NCI-H1694 (cell line): Measurements from ENCODE around the gene ZRANB3.
"Not testable (repeated sequence)": the region's sequence is repeated elsewhere in the genome, so short reads cannot be mapped to it uniquely, and the experiment has no call there.

Source experiments
- DNase-seq: peaks from one replicate; lab custom pipeline; 2025; lab: John Stamatoyannopoulos, UW

The ZRANB3 gene

GRCh38 chr2:135530313-135531230 lies at the start of gene ZRANB3:
ZRANB3 (minus strand) TSS chr2:135531218.
- DNase-seq, result peak; percentile 99

GRCh38 chr2:135573620-135574019 lies 42.6 kb upstream of the ZRANB3 start:
- DNase-seq, result no peak

GRCh38 chr2:135570884-135571283 lies 39.9 kb upstream of the ZRANB3 start:
- no peak for DNase-seq

- no peak for DNase-seq
These were observed 32.8 kb upstream of the ZRANB3 start for GRCh38 chr2:135563793-135564192.

- no peak for DNase-seq
These were observed 30.9 kb upstream of the ZRANB3 start for GRCh38 chr2:135561925-135562324.

- no peak for DNase-seq
These were observed 26.5 kb upstream of the ZRANB3 start for GRCh38 chr2:135557530-135557929.

- DNase-seq, result no peak
These were observed 24.3 kb upstream of the ZRANB3 start for GRCh38 chr2:135555311-135555710.

GRCh38 chr2:135552887-135553286 lies 21.9 kb upstream of the ZRANB3 start:
- no peak for DNase-seq

- DNase-seq, result no peak
These were observed 20.3 kb upstream of the ZRANB3 start for GRCh38 chr2:135551356-135551755.

GRCh38 chr2:135547311-135547710 lies 16.3 kb upstream of the ZRANB3 start:
- no peak for DNase-seq

- no peak for DNase-seq
These were observed 15.4 kb upstream of the ZRANB3 start for GRCh38 chr2:135546436-135546835.

- DNase-seq, result not testable (repeated sequence)
These were observed 2.5 kb upstream of the ZRANB3 start for GRCh38 chr2:135533545-135533944.

- no peak for DNase-seq
These were observed 1.6 kb upstream of the ZRANB3 start for GRCh38 chr2:135532581-135532980.

- peak; percentile 100 for DNase-seq
These were observed 496 bp upstream of the ZRANB3 start, which contains the start of gene R3HDM1 for GRCh38 chr2:135531231-135532197. R3HDM1 (plus strand) TSS chr2:135531484; CDS start chr2:135604846, 73,362 bp downstream.

GRCh38 chr2:135528006-135528405 lies 3.0 kb downstream of the ZRANB3 start:
- no peak for DNase-seq

- DNase-seq, result no peak
These were observed 5.2 kb downstream of the ZRANB3 start for GRCh38 chr2:135525786-135526185.

- DNase-seq, result no peak
These were observed 18.9 kb downstream of the ZRANB3 start for GRCh38 chr2:135512099-135512498.

- no peak for DNase-seq
These were observed 20.4 kb downstream of the ZRANB3 start for GRCh38 chr2:135510577-135510976.

- no peak for DNase-seq
These were observed 26.2 kb downstream of the ZRANB3 start for GRCh38 chr2:135504811-135505210.

- not testable (repeated sequence) for DNase-seq
These were observed 32.4 kb downstream of the ZRANB3 start for GRCh38 chr2:135498588-135498987.

- no peak for DNase-seq
These were observed 36.1 kb downstream of the ZRANB3 start for GRCh38 chr2:135494917-135495316.

GRCh38 chr2:135494503-135494902 lies 36.5 kb downstream of the ZRANB3 start:
- no peak for DNase-seq
